Stimulated activated CD4-positive, alpha-beta T cell treated with anti-CD3 and anti-CD28 coated beads, Interleukin-12 subunit alpha, Interleukin-12 subunit beta, amount 100 ng/mL, for 4 hours (primary cell): Measurements from ENCODE around the gene IFT88.
A peak's percentile ranks its signal among the peaks of the same experiment; 100 is the strongest.

ENCODE experiments used
- DNase-seq: peaks from one replicate; pipeline ENCODE4 v3.0.0-alpha.2; 2020

Gene IFT88

GRCh38 chr13:20566898-20567874 lies at the start of gene IFT88:
Gene IFT88, plus strand, starts transcription at chr13:20567157. Its CDS starts 7,229 bp downstream, at chr13:20574386.
- peak; percentile 79 for DNase-seq

GRCh38 chr13:20518660-20519100 lies 48.3 kb upstream of the IFT88 start:
- DNase-seq = no peak

GRCh38 chr13:20519875-20520274 lies 47.1 kb upstream of the IFT88 start:
- DNase-seq = no peak

GRCh38 chr13:20521364-20522115 lies 45.4 kb upstream of the IFT88 start:
- DNase-seq = no peak

GRCh38 chr13:20525144-20525600 lies 41.8 kb upstream of the IFT88 start:
- peak; percentile 23 for DNase-seq

GRCh38 chr13:20525601-20526544 lies 41.1 kb upstream of the IFT88 start, which contains the start of gene CRYL1:
Gene CRYL1, minus strand, starts transcription at chr13:20525857. Its CDS starts 63 bp downstream, at chr13:20525794.
- DNase-seq = peak; percentile 74

GRCh38 chr13:20526664-20527063 lies 40.3 kb upstream of the IFT88 start:
- no peak for DNase-seq

- no peak for DNase-seq
These were observed 38.5 kb upstream of the IFT88 start for GRCh38 chr13:20528452-20528851.

- DNase-seq = no peak
These were observed 32.8 kb upstream of the IFT88 start for GRCh38 chr13:20534038-20534608.

GRCh38 chr13:20536992-20537391 lies 30.0 kb upstream of the IFT88 start:
- no peak for DNase-seq

GRCh38 chr13:20544201-20544923 lies 22.6 kb upstream of the IFT88 start:
- no peak for DNase-seq

- no peak for DNase-seq
These were observed 20.4 kb upstream of the IFT88 start for GRCh38 chr13:20546556-20546955.

- no peak for DNase-seq
These were observed 19.5 kb upstream of the IFT88 start for GRCh38 chr13:20547479-20547908.

GRCh38 chr13:20550799-20551198 lies 16.2 kb upstream of the IFT88 start:
- DNase-seq = no peak

GRCh38 chr13:20553311-20553710 lies 13.6 kb upstream of the IFT88 start:
- DNase-seq = no peak

GRCh38 chr13:20558982-20559381 lies 8.0 kb upstream of the IFT88 start:
- DNase-seq = no peak

- no peak for DNase-seq
These were observed 7.1 kb upstream of the IFT88 start for GRCh38 chr13:20559659-20560356.

GRCh38 chr13:20561741-20562140 lies 5.2 kb upstream of the IFT88 start:
- no peak for DNase-seq

GRCh38 chr13:20565115-20565736 lies 1.7 kb upstream of the IFT88 start:
- no peak for DNase-seq

- no peak for DNase-seq
These were observed 474 bp upstream of the IFT88 start for GRCh38 chr13:20566468-20566897.
